Measurements from ENCODE around the gene LHFPL6. TPM values are rescaled to one million over a fixed set of nuclear protein-coding genes. Genes with fewer than 3 reads are reported as not detected.

LHFPL6 gene
- total and polyA plus RNA-seq, 8 donors = 50.5 to 113 (median 80.2) TPM

GRCh38 chr13:39496506-39496905 is 106.5 kb downstream of the LHFPL6 start:
- Histone ChIP-seq H3K9me3 (no peaks in the 10 kb centered on the region), H3K4me1 (no peaks in the 10 kb centered on the region), H3K27me3 (no peaks in the 10 kb centered on the region), H3K36me3 (no peaks in the 10 kb centered on the region), H3K4me3 (no peak overlapping the region), H3K27ac (no peak overlapping the region)
- ATAC-seq (no peak), DNase-seq (no peak)
- TF ChIP-seq CTCF (IDR thresholded peaks at IDR 0.05) = no peak
- intact Hi-C loops (cut with DNase I) = no loop called here

- Histone ChIP-seq H3K4me3 (no peak overlapping the region), H3K27me3 (no peaks in the 10 kb centered on the region), H3K27ac (no peak overlapping the region), H3K4me1 (no peaks in the 10 kb centered on the region), H3K9me3 (no peaks in the 10 kb centered on the region), H3K36me3 (no peaks in the 10 kb centered on the region)
- no peak for ATAC-seq
- no peak for DNase-seq
- intact Hi-C loops (cut with DNase I) = no loop called here
- no peak for TF ChIP-seq CTCF (IDR thresholded peaks at IDR 0.05)
These were observed 108.4 kb downstream of the LHFPL6 start for GRCh38 chr13:39494633-39495032.

GRCh38 chr13:39494006-39494405 is 109.0 kb downstream of the LHFPL6 start:
- H3K4me1 ChIP-seq = no peaks in the 10 kb centered on the region
- no peak overlapping the region for H3K4me3 ChIP-seq
- no peaks in the 10 kb centered on the region for H3K36me3 ChIP-seq
- no peak for TF ChIP-seq CTCF (IDR thresholded peaks at IDR 0.05)
- no peak overlapping the region for H3K27ac ChIP-seq
- ATAC-seq = no peak
- intact Hi-C loops (cut with DNase I) = no loop called here
- H3K9me3 ChIP-seq = no peaks in the 10 kb centered on the region
- no peaks in the 10 kb centered on the region for H3K27me3 ChIP-seq
- DNase-seq = no peak

GRCh38 chr13:39490136-39490535 is 112.9 kb downstream of the LHFPL6 start:
- H3K4me3 ChIP-seq = no peak overlapping the region
- H3K27ac ChIP-seq = no peak overlapping the region
- H3K4me1 ChIP-seq = no peaks in the 10 kb centered on the region
- intact Hi-C loops (cut with DNase I) = no loop called here
- no peak for TF ChIP-seq CTCF (IDR thresholded peaks at IDR 0.05)
- no peak for DNase-seq
- H3K36me3 ChIP-seq = no peaks in the 10 kb centered on the region
- no peaks in the 10 kb centered on the region for H3K27me3 ChIP-seq
- H3K9me3 ChIP-seq = no peaks in the 10 kb centered on the region
- ATAC-seq = no peak

GRCh38 chr13:39486758-39487157 is 116.2 kb downstream of the LHFPL6 start:
- Histone ChIP-seq H3K27ac (no peak overlapping the region), H3K9me3 (no peaks in the 10 kb centered on the region), H3K27me3 (no peaks in the 10 kb centered on the region), H3K4me1 (no peaks in the 10 kb centered on the region), H3K36me3 (no peaks in the 10 kb centered on the region), H3K4me3 (no peak overlapping the region)
- intact Hi-C loops (cut with DNase I) = no loop called here
- DNase-seq = no peak
- ATAC-seq = no peak
- TF ChIP-seq CTCF (IDR thresholded peaks at IDR 0.05) = no peak
